GM23338 (cell line): ENCODE data around the gene WNK2.

Source experiments
- CREB1 ChIP-seq: fragments of 250-450 bp; sonication (Bioruptor Pico); IDR thresholded peaks from 2 replicates; pipeline ENCODE4 v1.5.0; 2020; ENCODE audit warnings: low read depth, mild to moderate bottlenecking, moderate library complexity
- EZH2 ChIP-seq: fragments of 200-600 bp; sonication (generic); IDR thresholded peaks from one replicate; pipeline ENCODE4 v1.8.0; 2017; ENCODE audit warnings: antibody characterized with exemption, mild to moderate bottlenecking, low read depth; ENCODE audit not compliant: unreplicated experiment
- EZH2phosphoT487 ChIP-seq: fragments of 200-600 bp; sonication (generic); IDR thresholded peaks from one replicate; pipeline ENCODE4 v1.8.1; 2018; ENCODE audit warnings: antibody characterized with exemption; ENCODE audit not compliant: unreplicated experiment
- JUNB ChIP-seq: IDR thresholded peaks from one replicate; pipeline ENCODE4 v1.6.1; 2016; ENCODE audit warnings: antibody characterized with exemption; ENCODE audit not compliant: unreplicated experiment
- NANOG ChIP-seq: IDR thresholded peaks from 2 replicates; pipeline ENCODE4 v1.6.1; 2016; ENCODE audit warnings: antibody characterized with exemption, borderline replicate concordance
- POLR2AphosphoS5 ChIP-seq: IDR thresholded peaks from 2 replicates; pipeline ENCODE4 v1.6.1; 2016; ENCODE audit warnings: antibody characterized with exemption, low read depth
- REST ChIP-seq: IDR thresholded peaks from one replicate; pipeline ENCODE4 v1.6.1; 2018; ENCODE audit warnings: antibody characterized with exemption; ENCODE audit not compliant: unreplicated experiment
- STAT1 ChIP-seq: IDR thresholded peaks from one replicate; pipeline ENCODE4 v1.6.1; 2016; ENCODE audit warnings: antibody characterized with exemption; ENCODE audit not compliant: unreplicated experiment
- ZNF114 ChIP-seq: fragments of 250-450 bp; sonication (Bioruptor Pico); IDR thresholded peaks from 2 replicates; pipeline ENCODE4 v1.5.0; 2020; ENCODE audit warnings: mild to moderate bottlenecking, moderate library complexity
- ZNF331 ChIP-seq: fragments of 250-450 bp; sonication (Bioruptor Pico); IDR thresholded peaks from 2 replicates; pipeline ENCODE4 v1.5.0; 2020; ENCODE audit warnings: low read depth, mild to moderate bottlenecking, moderate library complexity
- ZNF462 ChIP-seq: fragments of 250-450 bp; sonication (Bioruptor Pico); IDR thresholded peaks from 2 replicates; pipeline ENCODE4 v1.5.0; 2020; ENCODE audit warnings: mild to moderate bottlenecking, moderate library complexity
- TF ChIP-seq, protein P1 (sequence below), 2 experiments: fragments of 200-600 bp in 1 of 2; sonication (generic) in 1 of 2; conservative IDR thresholded peaks; 2 replicates each; pipeline versions ENCODE4 v1.5.1 to v1.6.1; 2016 to 2017; ENCODE audit warnings: antibody characterized with exemption in 2 of 2, low read depth in 2 of 2, mild to moderate bottlenecking in 2 of 2, moderate library complexity in 1 of 2
- TF ChIP-seq, protein P2 (sequence below): IDR thresholded peaks from 2 replicates; pipeline ENCODE4 v1.6.1; 2016; ENCODE audit warnings: antibody characterized with exemption

- TF ChIP-seq, protein P1, sequence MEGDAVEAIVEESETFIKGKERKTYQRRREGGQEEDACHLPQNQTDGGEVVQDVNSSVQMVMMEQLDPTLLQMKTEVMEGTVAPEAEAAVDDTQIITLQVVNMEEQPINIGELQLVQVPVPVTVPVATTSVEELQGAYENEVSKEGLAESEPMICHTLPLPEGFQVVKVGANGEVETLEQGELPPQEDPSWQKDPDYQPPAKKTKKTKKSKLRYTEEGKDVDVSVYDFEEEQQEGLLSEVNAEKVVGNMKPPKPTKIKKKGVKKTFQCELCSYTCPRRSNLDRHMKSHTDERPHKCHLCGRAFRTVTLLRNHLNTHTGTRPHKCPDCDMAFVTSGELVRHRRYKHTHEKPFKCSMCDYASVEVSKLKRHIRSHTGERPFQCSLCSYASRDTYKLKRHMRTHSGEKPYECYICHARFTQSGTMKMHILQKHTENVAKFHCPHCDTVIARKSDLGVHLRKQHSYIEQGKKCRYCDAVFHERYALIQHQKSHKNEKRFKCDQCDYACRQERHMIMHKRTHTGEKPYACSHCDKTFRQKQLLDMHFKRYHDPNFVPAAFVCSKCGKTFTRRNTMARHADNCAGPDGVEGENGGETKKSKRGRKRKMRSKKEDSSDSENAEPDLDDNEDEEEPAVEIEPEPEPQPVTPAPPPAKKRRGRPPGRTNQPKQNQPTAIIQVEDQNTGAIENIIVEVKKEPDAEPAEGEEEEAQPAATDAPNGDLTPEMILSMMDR (conservative IDR thresholded peaks at IDR 0.05; ENCODE audit: low read depth in 2 of 2), result no peak
- no peak for TF ChIP-seq EZH2
- TF ChIP-seq, protein P2, sequence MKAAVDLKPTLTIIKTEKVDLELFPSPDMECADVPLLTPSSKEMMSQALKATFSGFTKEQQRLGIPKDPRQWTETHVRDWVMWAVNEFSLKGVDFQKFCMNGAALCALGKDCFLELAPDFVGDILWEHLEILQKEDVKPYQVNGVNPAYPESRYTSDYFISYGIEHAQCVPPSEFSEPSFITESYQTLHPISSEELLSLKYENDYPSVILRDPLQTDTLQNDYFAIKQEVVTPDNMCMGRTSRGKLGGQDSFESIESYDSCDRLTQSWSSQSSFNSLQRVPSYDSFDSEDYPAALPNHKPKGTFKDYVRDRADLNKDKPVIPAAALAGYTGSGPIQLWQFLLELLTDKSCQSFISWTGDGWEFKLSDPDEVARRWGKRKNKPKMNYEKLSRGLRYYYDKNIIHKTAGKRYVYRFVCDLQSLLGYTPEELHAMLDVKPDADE, result no peak
- no peak for TF ChIP-seq REST
- no peak for TF ChIP-seq ZNF114
- TF ChIP-seq POLR2AphosphoS5, result no peak
- no peak for TF ChIP-seq EZH2phosphoT487
- no peak for TF ChIP-seq CREB1 (CRISPR knock-in tag)
- TF ChIP-seq JUNB, result no peak
- TF ChIP-seq NANOG, result no peak
- TF ChIP-seq ZNF462 (CRISPR knock-in tag), result no peak
- no peak for TF ChIP-seq ZNF331
- TF ChIP-seq STAT1, result no peak
These were observed 113.0 kb downstream of the WNK2 start for GRCh38 chr9:93296889-93297480.
